Spleen (tissue), 11 donors: ENCODE results near the gene NFX1. TPM values are rescaled to one million over a fixed set of nuclear protein-coding genes. Genes with fewer than 3 reads are reported as not detected.

Experiments used
- DNase-seq: peaks from one replicate; pipeline ENCODE4 v3.0.0-alpha.2; 2020
- H3K27ac ChIP-seq, 8 donors: fragments of 200-600 bp; sonication (generic) in 7 of 8; 1 replicate in 4 of 8; 2 replicates in 4 of 8; pipeline versions ENCODE4 v1.5.0 to v1.8.0; 2016 to 2021; ENCODE audit warnings: inconsistent platforms in 4 of 8, mild to moderate bottlenecking in 4 of 8, moderate library complexity in 1 of 8
- H3K27me3 ChIP-seq, 7 donors: fragments of 200-600 bp; sonication (generic) in 6 of 7; replicated peaks in 1 of 7; 1 replicate in 4 of 7; 2 replicates in 3 of 7; pipeline versions ENCODE4 v1.5.0 to v1.8.0; 2016 to 2021; ENCODE audit warnings: inconsistent platforms in 3 of 7, mild to moderate bottlenecking in 1 of 7
- H3K36me3 ChIP-seq, 6 donors: fragments of 200-600 bp; sonication (generic) in 5 of 6; 1 replicate in 4 of 6; 2 replicates in 2 of 6; pipeline versions ENCODE4 v1.5.0 to v1.8.0; 2016 to 2021; ENCODE audit warnings: inconsistent platforms in 2 of 6
- H3K4me1 ChIP-seq, 6 donors: fragments of 200-600 bp; sonication (generic) in 5 of 6; 1 replicate in 3 of 6; 2 replicates in 3 of 6; pipeline versions ENCODE4 v1.5.0 to v1.8.0; 2016 to 2021; ENCODE audit warnings: inconsistent platforms in 3 of 6
- H3K4me3 ChIP-seq, 8 donors: fragments of 200-600 bp; sonication (generic) in 7 of 8; 1 replicate in 4 of 8; 2 replicates in 4 of 8; pipeline versions ENCODE4 v1.5.0 to v1.8.0; 2016 to 2021; ENCODE audit warnings: inconsistent platforms in 4 of 8, mild to moderate bottlenecking in 4 of 8, moderate library complexity in 2 of 8
- H3K9me3 ChIP-seq, 8 donors: fragments of 200-600 bp; sonication (generic) in 7 of 8; 1 replicate in 4 of 8; 2 replicates in 4 of 8; pipeline versions ENCODE4 v1.5.0 to v1.8.0; 2016 to 2021; ENCODE audit warnings: inconsistent platforms in 4 of 8
- POLR2A ChIP-seq, 3 donors: fragments of 450-650 bp; IDR thresholded peaks; one replicate each; pipeline ENCODE4 v1.5.1; 2017; ENCODE audit warnings: antibody characterized with exemption in 3 of 3, mild to moderate bottlenecking in 1 of 3
- POLR2AphosphoS5 ChIP-seq, 3 donors: sonication (generic); formaldehyde crosslinking; IDR thresholded peaks; one replicate each; pipeline ENCODE4 v1.5.1; 2017; ENCODE audit warnings: antibody characterized with exemption in 3 of 3
- WGBS, 5 donors: extraction: QIAGEN DNeasy Blood & Tissue Kit in 3 of 5; methylation state at CpG; one replicate each; pipeline versions ENCODE4 v1.1.5 to v1.1.7; 2013 to 2018; 5-methylcytosine and 5-hydroxymethylcytosine counted together
- intact Hi-C: fragments of 100-400 bp; cut with DNase I; formaldehyde crosslinking; loops from one replicate; pipeline ENCODE4 v1.15.0; 2023; ENCODE audit warnings: low total_unique reads
- polyA plus RNA-seq, 3 donors: library from polyadenylated mRNA; stranded (reverse); fragments of 200-250 nt; gene quantifications; one replicate each; pipeline ENCODE4 v1.2.1, GENCODE V29; 2013
- total RNA-seq, 7 donors: library from RNA; depleted of rRNA in 3 of 7; stranded (reverse); fragments of >200 nt in 3 of 7; fragmentation: NEBNext Ultra II Directional in 4 of 7; extraction: Animal tissue kit (Norgen Biotek cat#: 25700) in 4 of 7; gene quantifications; one replicate each; pipeline versions ENCODE4 v1.1.0 to v1.2.1, GENCODE V29; 2016 to 2021
- TF ChIP-seq, protein P1 (sequence below), 11 experiments: fragments of 200-600 bp in 7 of 11; fragments of 450-650 bp in 4 of 11; sonication (generic) in 4 of 11; IDR thresholded peaks in 8 of 11; conservative IDR thresholded peaks in 3 of 11; 1 replicate in 7 of 11; 2 replicates in 4 of 11; pipeline versions ENCODE4 v1.4.0 to v1.8.0; 2016 to 2021; ENCODE audit warnings: antibody characterized with exemption in 11 of 11, inconsistent platforms in 4 of 11, mild to moderate bottlenecking in 1 of 11
- donor health status: healthy with polysubstance abuse.
- donor health status: DM: no; HTN: no; CAD: no; lungs with moderate emphysema.
- donor health status: DM: no; HTN: no; CAD: no.
- donor health status: Bipolar disorder and iron deficiency.
- donor health status: healthy.
- donor health status: DM: no; HTN: no; CAD: no.
- donor health status: DM: yes; HTN: yes; CAD: no.

NFX1 gene
- total and polyA plus RNA-seq, 10 donors, result 10.5 to 57.5 (median 42.4) TPM

DNA sequence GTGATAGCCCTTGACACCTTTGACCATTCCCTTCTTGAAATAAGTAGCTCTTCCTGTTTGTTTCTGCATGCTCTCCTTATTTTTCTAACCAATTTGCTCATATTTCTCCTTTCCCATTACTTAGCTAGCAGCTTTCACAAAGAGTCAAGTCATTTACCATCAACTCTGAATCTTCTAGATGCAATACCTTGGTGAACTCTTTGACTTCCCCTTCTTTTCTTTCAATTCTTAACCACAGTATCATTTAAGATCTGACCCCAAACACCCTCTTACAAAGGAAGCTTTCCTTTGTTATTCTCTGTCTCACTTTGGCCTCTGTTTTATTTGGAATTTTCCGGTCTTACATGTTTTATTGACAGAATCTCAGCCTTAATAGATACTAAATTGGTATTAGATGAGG lies 14.0 kb downstream of the NFX1 start:
- Histone ChIP-seq H3K4me1 (peaks cover 7 to 41% (median 18%) of the 10 kb centered on the region in 6 donors), H3K9me3 (no peaks in the 10 kb centered on the region), H3K27me3 (no peaks in the 10 kb centered on the region), H3K27ac (no peak overlapping the region), H3K4me3 (no peak overlapping the region), H3K36me3 (peaks cover 13 to 100% (median 96%) of the 10 kb centered on the region in 6 donors)
- DNase-seq, result no peak
- no peak for TF ChIP-seq POLR2AphosphoS5 (IDR thresholded peaks at IDR 0.05)
- TF ChIP-seq POLR2A (IDR thresholded peaks at IDR 0.05), result no peak
- TF ChIP-seq, protein P1, sequence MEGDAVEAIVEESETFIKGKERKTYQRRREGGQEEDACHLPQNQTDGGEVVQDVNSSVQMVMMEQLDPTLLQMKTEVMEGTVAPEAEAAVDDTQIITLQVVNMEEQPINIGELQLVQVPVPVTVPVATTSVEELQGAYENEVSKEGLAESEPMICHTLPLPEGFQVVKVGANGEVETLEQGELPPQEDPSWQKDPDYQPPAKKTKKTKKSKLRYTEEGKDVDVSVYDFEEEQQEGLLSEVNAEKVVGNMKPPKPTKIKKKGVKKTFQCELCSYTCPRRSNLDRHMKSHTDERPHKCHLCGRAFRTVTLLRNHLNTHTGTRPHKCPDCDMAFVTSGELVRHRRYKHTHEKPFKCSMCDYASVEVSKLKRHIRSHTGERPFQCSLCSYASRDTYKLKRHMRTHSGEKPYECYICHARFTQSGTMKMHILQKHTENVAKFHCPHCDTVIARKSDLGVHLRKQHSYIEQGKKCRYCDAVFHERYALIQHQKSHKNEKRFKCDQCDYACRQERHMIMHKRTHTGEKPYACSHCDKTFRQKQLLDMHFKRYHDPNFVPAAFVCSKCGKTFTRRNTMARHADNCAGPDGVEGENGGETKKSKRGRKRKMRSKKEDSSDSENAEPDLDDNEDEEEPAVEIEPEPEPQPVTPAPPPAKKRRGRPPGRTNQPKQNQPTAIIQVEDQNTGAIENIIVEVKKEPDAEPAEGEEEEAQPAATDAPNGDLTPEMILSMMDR (IDR thresholded peaks at IDR 0.05 in 8 of 11, conservative IDR thresholded peaks at IDR 0.05 in 3 of 11), result no peak
- intact Hi-C loops, result no loop called here
- 86 to 91% (median 87%) methylated on average over 1 of the region's 1 CpG for WGBS, 5 donors

DNA sequence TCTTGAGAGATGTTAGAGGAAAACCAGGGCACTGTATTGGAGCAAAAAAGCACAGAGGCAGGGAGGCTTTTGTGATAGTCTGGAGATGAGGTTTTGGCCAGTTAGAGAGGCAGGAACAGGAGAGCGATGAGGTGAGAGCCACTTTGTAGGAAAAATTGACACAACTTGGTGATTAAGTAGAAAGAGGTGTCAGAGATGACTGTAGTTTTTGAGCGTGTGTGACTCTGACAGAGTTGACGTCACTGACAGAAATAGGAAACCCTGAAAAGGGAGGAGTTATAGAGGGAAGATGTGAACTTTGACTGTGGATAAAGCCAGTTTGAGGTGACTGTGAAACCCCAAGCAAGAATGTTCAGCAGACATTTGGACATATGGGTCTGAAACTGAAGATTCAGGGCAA lies 15.7 kb downstream of the NFX1 start:
- Histone ChIP-seq H3K4me3 (no peak overlapping the region), H3K9me3 (no peaks in the 10 kb centered on the region), H3K36me3 (peaks cover 13 to 100% (median 97%) of the 10 kb centered on the region in 6 donors), H3K27ac (no peak overlapping the region), H3K4me1 (peaks cover 0 to 24% (median 5%) of the 10 kb centered on the region in 6 donors), H3K27me3 (no peaks in the 10 kb centered on the region)
- intact Hi-C loops, result no loop called here
- no peak for DNase-seq
- WGBS, 5 donors, result 73 to 88% (median 83%) methylated on average over 3 of the region's 3 CpGs
- TF ChIP-seq POLR2A (IDR thresholded peaks at IDR 0.05), result no peak
- TF ChIP-seq, protein P1 (IDR thresholded peaks at IDR 0.05 in 8 of 11, conservative IDR thresholded peaks at IDR 0.05 in 3 of 11), result no peak
- TF ChIP-seq POLR2AphosphoS5 (IDR thresholded peaks at IDR 0.05), result no peak

DNA sequence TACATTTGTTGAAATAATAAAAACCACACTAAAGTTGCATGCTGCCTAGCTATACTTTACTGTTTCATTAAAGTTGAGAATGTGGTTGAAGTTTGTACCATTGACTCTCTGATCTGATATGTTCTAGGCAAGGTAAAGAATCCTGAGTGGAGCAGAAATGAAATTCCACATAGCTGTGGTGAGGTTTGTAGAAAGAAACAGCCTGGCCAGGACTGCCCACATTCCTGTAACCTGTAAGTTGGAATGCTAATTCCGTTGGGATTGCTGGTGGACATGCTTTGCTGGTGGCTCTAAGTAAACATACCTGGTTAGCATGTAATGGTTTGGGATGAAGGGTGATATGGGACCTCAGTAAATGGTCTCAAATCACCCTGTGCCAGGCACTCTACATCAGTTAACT lies 16.8 kb downstream of the NFX1 start:
- Histone ChIP-seq H3K27ac (no peak overlapping the region), H3K4me1 (peaks cover 0 to 21% (median 5%) of the 10 kb centered on the region in 6 donors), H3K9me3 (no peaks in the 10 kb centered on the region), H3K27me3 (no peaks in the 10 kb centered on the region), H3K36me3 (peaks cover 13 to 100% (median 97%) of the 10 kb centered on the region in 6 donors), H3K4me3 (no peak overlapping the region)
- intact Hi-C loops, result no loop called here
- no peak for DNase-seq
- TF ChIP-seq POLR2A (IDR thresholded peaks at IDR 0.05) (no peak), POLR2AphosphoS5 (IDR thresholded peaks at IDR 0.05) (no peak)
- TF ChIP-seq, protein P1 (IDR thresholded peaks at IDR 0.05 in 8 of 11, conservative IDR thresholded peaks at IDR 0.05 in 3 of 11), result no peak
- 89 to 100% (median 94%) methylated on average over 1 of the region's 1 CpG for WGBS, 5 donors

DNA sequence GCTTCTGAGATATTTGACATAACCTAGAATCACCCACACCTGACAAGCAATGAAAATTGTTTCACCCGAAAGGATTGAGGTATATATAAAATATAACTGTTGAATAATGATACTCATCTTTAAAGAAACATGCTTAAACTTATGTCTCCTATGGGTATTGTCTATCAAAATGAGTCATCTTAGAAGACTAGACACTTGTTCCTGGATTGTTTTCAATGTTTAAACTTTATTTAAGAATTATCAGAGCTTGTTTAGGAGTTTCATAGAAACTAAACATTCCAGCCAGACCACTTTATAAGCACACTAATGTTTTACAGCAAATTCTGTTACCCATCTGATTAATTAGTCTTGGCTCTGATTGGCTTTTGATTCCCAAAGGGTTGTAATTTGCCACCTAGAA lies 19.6 kb downstream of the NFX1 start:
- no peaks in the 10 kb centered on the region for H3K9me3 ChIP-seq
- DNase-seq, result no peak
- intact Hi-C loops, result no loop called here
- H3K27ac ChIP-seq, result no peak overlapping the region
- H3K4me3 ChIP-seq, result no peak overlapping the region
- WGBS, 5 donors, result 87 to 94% (median 90%) methylated on average over 1 of the region's 1 CpG
- no peaks in the 10 kb centered on the region for H3K27me3 ChIP-seq
- TF ChIP-seq, protein P1 (IDR thresholded peaks at IDR 0.05 in 8 of 11, conservative IDR thresholded peaks at IDR 0.05 in 3 of 11), result no peak
- TF ChIP-seq POLR2A (IDR thresholded peaks at IDR 0.05) (no peak), POLR2AphosphoS5 (IDR thresholded peaks at IDR 0.05) (no peak)
- peaks cover 0 to 1% (median 0%) of the 10 kb centered on the region in 6 donors for H3K4me1 ChIP-seq
- peaks cover 2 to 100% (median 98%) of the 10 kb centered on the region in 6 donors for H3K36me3 ChIP-seq
